B cell (primary cell): ENCODE measurements around the gene COL25A1. TPM values are rescaled to one million over a fixed set of nuclear protein-coding genes. Genes with fewer than 3 reads are reported as not detected.

ENCODE experiments used
- ATAC-seq: fragments of 200-7000 bp; cut with Tn5 transposase; one replicate; pipeline ENCODE4 v1.10.0; 2021; ENCODE audit warnings: low read depth, mild to moderate bottlenecking, moderate number of reproducible peaks, moderate library complexity
- CTCF ChIA-PET: fragments of 350-600 bp; sonication (Branson Sonifier 250); formaldehyde crosslinking; loops from one replicate; lab custom pipeline; 2021; ENCODE audit warnings: antibody characterized with exemption, inconsistent platforms; lab: Charles Lee
- POLR2A ChIA-PET: fragments of 350-600 bp; sonication (Branson Sonifier 250); formaldehyde crosslinking; loops from one replicate; lab custom pipeline; 2021; ENCODE audit warnings: antibody characterized with exemption; lab: Charles Lee
- DNase-seq: peaks from one replicate; pipeline ENCODE4 v3.0.0; 2013
- H2AFZ ChIP-seq: 2 replicates; pipeline ENCODE4 v1.6.1; 2012; ENCODE audit warnings: mild to moderate bottlenecking, low read depth, low read length; ENCODE audit not compliant: insufficient read depth, poor library complexity, severe bottlenecking
- H3K27ac ChIP-seq, 2 donors: 1 replicate in 1 of 2; 2 replicates in 1 of 2; pipeline ENCODE4 v1.5.1; 2012 to 2013; ENCODE audit warnings: low read length in 2 of 2, mild to moderate bottlenecking in 2 of 2, moderate library complexity in 1 of 2
- H3K27me3 ChIP-seq, 4 experiments: fragments of 200-600 bp in 1 of 4; sonication (generic) in 1 of 4; replicated peaks in 1 of 4; 1 replicate in 2 of 4; 2 replicates in 2 of 4; pipeline versions ENCODE4 v1.6.1 to v1.7.0; 2013 to 2016; ENCODE audit warnings: low read length in 3 of 4, mild to moderate bottlenecking in 2 of 4, mixed read lengths in 1 of 4, moderate library complexity in 1 of 4; ENCODE audit not compliant: insufficient read depth in 4 of 4, control insufficient read depth in 3 of 4; ENCODE audit errors: control extremely low read depth in 1 of 4
- H3K36me3 ChIP-seq, 2 experiments: replicated peaks in 1 of 2; 1 replicate in 1 of 2; 2 replicates in 1 of 2; pipeline versions ENCODE4 v1.6.1 to v1.7.1; 2013; ENCODE audit warnings: low read length in 1 of 2; ENCODE audit not compliant: insufficient read depth in 2 of 2, control insufficient read depth in 1 of 2; ENCODE audit errors: control extremely low read depth in 1 of 2, extremely low read depth in 1 of 2
- H3K4me1 ChIP-seq, 2 donors: fragments of 200-600 bp in 1 of 2; sonication (generic) in 1 of 2; 1 replicate in 1 of 2; 2 replicates in 1 of 2; pipeline versions ENCODE4 v1.5.1 to v1.6.1; 2013 to 2017; ENCODE audit warnings: low read length in 2 of 2; ENCODE audit not compliant: control insufficient read depth in 2 of 2, insufficient read depth in 2 of 2
- H3K4me2 ChIP-seq: replicated peaks from 2 replicates; pipeline ENCODE3; 2012; ENCODE audit warnings: mild to moderate bottlenecking, low read depth, low read length; ENCODE audit not compliant: poor library complexity, severe bottlenecking
- H3K4me3 ChIP-seq, 5 experiments: fragments of 200-600 bp in 1 of 5; sonication (generic) in 1 of 5; 1 replicate in 3 of 5; 2 replicates in 2 of 5; pipeline versions ENCODE4 v1.5.1 to v1.7.0; 2011 to 2016; ENCODE audit warnings: low read length in 4 of 5, mild to moderate bottlenecking in 4 of 5, low read depth in 2 of 5, control low read depth in 1 of 5, moderate library complexity in 1 of 5; ENCODE audit not compliant: insufficient read depth in 1 of 5; ENCODE audit errors: control extremely low read depth in 1 of 5, extremely low read depth in 1 of 5
- H3K79me2 ChIP-seq: fragments of 200-600 bp; sonication (generic); one replicate; pipeline ENCODE4 v1.6.0; 2016; ENCODE audit warnings: low read length; ENCODE audit not compliant: control insufficient read depth, insufficient read depth
- H3K9ac ChIP-seq: fragments of 200-600 bp; sonication (generic); 2 replicates; pipeline ENCODE4 v1.6.1; 2017; ENCODE audit warnings: mild to moderate bottlenecking, low read length, moderate library complexity
- H3K9me3 ChIP-seq, 3 donors: one replicate each; pipeline versions ENCODE4 v1.6.1 to v1.7.1; 2013; ENCODE audit warnings: low read length in 2 of 3; ENCODE audit not compliant: control insufficient read depth in 2 of 3, insufficient read depth in 1 of 3; ENCODE audit errors: control extremely low read depth in 1 of 3
- H4K20me1 ChIP-seq: 2 replicates; pipeline ENCODE4 v1.6.0; 2012; ENCODE audit warnings: mild to moderate bottlenecking, low read length; ENCODE audit not compliant: insufficient read depth, control insufficient read depth, poor library complexity, severe bottlenecking
- H3K27ac Mint-ChIP-seq: one replicate; pipeline ENCODE4 v1.8.0; 2021; ENCODE audit warnings: mixed read lengths
- H3K27me3 Mint-ChIP-seq: one replicate; pipeline ENCODE4 v1.8.0; 2021; ENCODE audit warnings: mixed read lengths
- H3K4me1 Mint-ChIP-seq: one replicate; pipeline ENCODE4 v1.8.0; 2021; ENCODE audit warnings: mixed read lengths
- H3K4me3 Mint-ChIP-seq: one replicate; pipeline ENCODE4 v1.8.0; 2021; ENCODE audit warnings: mixed read lengths
- H3K9me3 Mint-ChIP-seq: one replicate; pipeline ENCODE4 v1.8.0; 2022; ENCODE audit warnings: mixed read lengths; ENCODE audit not compliant: insufficient read depth
- EZH2 ChIP-seq: IDR thresholded peaks from 2 replicates; pipeline ENCODE4 v1.6.1; 2012; ENCODE audit warnings: borderline replicate concordance, low read depth, mild to moderate bottlenecking, moderate library complexity, low read length; ENCODE audit not compliant: insufficient read depth, poor library complexity, severe bottlenecking
- WGBS: methylation state at CpG from one replicate; pipeline ENCODE4 v1.1.5; 2013; ENCODE audit warnings: missing lambda C conversion rate; ENCODE audit not compliant: insufficient coverage; 5-methylcytosine and 5-hydroxymethylcytosine counted together
- intact Hi-C: fragments of 100-400 bp; cut with micrococcal nuclease; formaldehyde crosslinking; loops from one replicate; pipeline ENCODE4 v1.10.0; 2022
- polyA plus RNA-seq: library from polyadenylated mRNA; depleted of rRNA; stranded (reverse); fragments of >200 nt; gene quantifications from 2 replicates; pipeline ENCODE4 v1.2.3, GENCODE V29; 2012
- total RNA-seq, 2 donors: library from RNA; stranded (reverse); fragments of 120-200 nt in 1 of 2; gene quantifications; 1 replicate in 1 of 2; 2 replicates in 1 of 2; pipeline versions ENCODE4 v1.2.3 to v1.2.4, GENCODE V29; 2013 to 2022
- TF ChIP-seq, protein P1 (sequence below): fragments of 200-600 bp; IDR thresholded peaks from one replicate; pipeline ENCODE4 v1.8.0; 2022; ENCODE audit warnings: antibody characterized with exemption, mild to moderate bottlenecking

Gene COL25A1
- total and polyA plus RNA-seq, 2 donors (not counting 1 experiment from before 2014, with no cell fraction given): not detected

DNA sequence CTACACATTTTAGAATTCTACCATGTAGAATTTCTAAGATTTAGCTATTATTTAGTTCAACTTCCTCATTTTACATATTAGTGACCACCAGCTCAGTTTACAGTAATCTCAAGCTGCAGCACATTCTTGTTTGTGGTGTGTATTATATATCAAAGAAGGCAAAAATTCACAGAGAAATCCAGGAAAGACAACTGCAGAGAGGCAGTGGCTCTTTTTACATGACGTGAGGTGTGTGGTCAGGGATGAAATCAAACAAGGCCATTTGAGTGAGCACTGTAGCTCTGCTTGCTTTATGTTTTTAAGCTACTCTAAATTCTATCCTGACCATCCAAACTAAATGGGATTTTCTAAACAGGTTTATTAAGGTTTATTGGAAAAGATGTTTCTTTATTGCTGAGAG, 71.1 kb downstream of the COL25A1 start:
- no peak overlapping the region for H3K9ac ChIP-seq
- TF ChIP-seq, protein P1, sequence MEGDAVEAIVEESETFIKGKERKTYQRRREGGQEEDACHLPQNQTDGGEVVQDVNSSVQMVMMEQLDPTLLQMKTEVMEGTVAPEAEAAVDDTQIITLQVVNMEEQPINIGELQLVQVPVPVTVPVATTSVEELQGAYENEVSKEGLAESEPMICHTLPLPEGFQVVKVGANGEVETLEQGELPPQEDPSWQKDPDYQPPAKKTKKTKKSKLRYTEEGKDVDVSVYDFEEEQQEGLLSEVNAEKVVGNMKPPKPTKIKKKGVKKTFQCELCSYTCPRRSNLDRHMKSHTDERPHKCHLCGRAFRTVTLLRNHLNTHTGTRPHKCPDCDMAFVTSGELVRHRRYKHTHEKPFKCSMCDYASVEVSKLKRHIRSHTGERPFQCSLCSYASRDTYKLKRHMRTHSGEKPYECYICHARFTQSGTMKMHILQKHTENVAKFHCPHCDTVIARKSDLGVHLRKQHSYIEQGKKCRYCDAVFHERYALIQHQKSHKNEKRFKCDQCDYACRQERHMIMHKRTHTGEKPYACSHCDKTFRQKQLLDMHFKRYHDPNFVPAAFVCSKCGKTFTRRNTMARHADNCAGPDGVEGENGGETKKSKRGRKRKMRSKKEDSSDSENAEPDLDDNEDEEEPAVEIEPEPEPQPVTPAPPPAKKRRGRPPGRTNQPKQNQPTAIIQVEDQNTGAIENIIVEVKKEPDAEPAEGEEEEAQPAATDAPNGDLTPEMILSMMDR: no peak
- TF ChIP-seq EZH2: no peak
- H3K4me3 ChIP-seq: no peak overlapping the region
- no peaks in the 10 kb centered on the region for H4K20me1 ChIP-seq
- Mint-ChIP-seq H3K4me1 (no peaks in the 10 kb centered on the region), H3K9me3 (no peaks in the 10 kb centered on the region), H3K27me3 (no peaks in the 10 kb centered on the region), H3K4me3 (no peak overlapping the region), H3K27ac (no peak overlapping the region)
- ChIA-PET CTCF (no interaction called here), POLR2A (no interaction called here)
- H3K27me3 ChIP-seq: no peaks in the 10 kb centered on the region
- no peaks in the 10 kb centered on the region for H3K9me3 ChIP-seq
- H3K4me2 ChIP-seq: no peak overlapping the region
- H2AFZ ChIP-seq: no peak overlapping the region
- H3K4me1 ChIP-seq: no peaks in the 10 kb centered on the region
- no peaks in the 10 kb centered on the region for H3K36me3 ChIP-seq
- intact Hi-C loops: no loop called here
- DNase-seq: no peak
- no peak for ATAC-seq
- WGBS: no CpG with 5 or more reads among the region's 1 CpG
- H3K27ac ChIP-seq: no peak overlapping the region
- no peaks in the 10 kb centered on the region for H3K79me2 ChIP-seq

DNA sequence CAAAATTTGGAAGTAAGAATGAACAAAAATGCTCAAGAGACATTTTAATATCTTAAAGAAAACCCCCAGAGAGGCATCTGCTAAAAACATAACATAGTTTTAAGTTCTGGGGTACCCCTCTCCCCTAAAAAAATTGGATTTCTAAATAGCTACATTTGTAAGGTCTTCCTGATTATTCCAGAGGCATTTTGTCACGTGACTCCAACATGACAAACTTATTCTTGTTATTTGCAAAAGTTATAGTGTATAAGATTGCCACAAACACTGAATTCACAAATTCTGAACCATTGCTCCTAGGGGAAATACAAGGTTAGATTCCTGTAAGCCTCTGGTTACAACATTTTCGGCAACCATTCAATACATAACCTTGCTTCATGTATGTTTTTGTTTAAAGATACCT, 73.4 kb downstream of the COL25A1 start:
- CTCF ChIA-PET: no interaction called here
- H3K4me1 Mint-ChIP-seq: no peaks in the 10 kb centered on the region
- Histone ChIP-seq H3K79me2 (no peaks in the 10 kb centered on the region), H3K27ac (no peak overlapping the region), H3K9me3 (no peaks in the 10 kb centered on the region), H3K4me1 (no peaks in the 10 kb centered on the region), H3K4me2 (no peak overlapping the region), H3K36me3 (no peaks in the 10 kb centered on the region), H3K27me3 (no peaks in the 10 kb centered on the region), H3K9ac (no peak overlapping the region), H3K4me3 (no peak overlapping the region), H4K20me1 (no peaks in the 10 kb centered on the region), H2AFZ (no peak overlapping the region)
- no peak overlapping the region for H3K4me3 Mint-ChIP-seq
- WGBS: no CpG with 5 or more reads among the region's 2 CpGs
- no peaks in the 10 kb centered on the region for H3K27me3 Mint-ChIP-seq
- no peak overlapping the region for H3K27ac Mint-ChIP-seq
- TF ChIP-seq, protein P1: no peak
- TF ChIP-seq EZH2: no peak
- POLR2A ChIA-PET: no interaction called here
- peaks cover 2% of the 10 kb centered on the region for H3K9me3 Mint-ChIP-seq
- no peak for DNase-seq
- ATAC-seq: no peak
- intact Hi-C loops: no loop called here
